Pons (tissue), 1 donor: ENCODE results near the gene MACO1.
A peak's percentile ranks its signal among the peaks of the same experiment; 100 is the strongest.

ENCODE experiments used
- DNase-seq: peaks from one replicate; pipeline ENCODE4 v3.0.0-alpha.2; 2016; ENCODE audit warnings: low spot score

MACO1 gene

DNA sequence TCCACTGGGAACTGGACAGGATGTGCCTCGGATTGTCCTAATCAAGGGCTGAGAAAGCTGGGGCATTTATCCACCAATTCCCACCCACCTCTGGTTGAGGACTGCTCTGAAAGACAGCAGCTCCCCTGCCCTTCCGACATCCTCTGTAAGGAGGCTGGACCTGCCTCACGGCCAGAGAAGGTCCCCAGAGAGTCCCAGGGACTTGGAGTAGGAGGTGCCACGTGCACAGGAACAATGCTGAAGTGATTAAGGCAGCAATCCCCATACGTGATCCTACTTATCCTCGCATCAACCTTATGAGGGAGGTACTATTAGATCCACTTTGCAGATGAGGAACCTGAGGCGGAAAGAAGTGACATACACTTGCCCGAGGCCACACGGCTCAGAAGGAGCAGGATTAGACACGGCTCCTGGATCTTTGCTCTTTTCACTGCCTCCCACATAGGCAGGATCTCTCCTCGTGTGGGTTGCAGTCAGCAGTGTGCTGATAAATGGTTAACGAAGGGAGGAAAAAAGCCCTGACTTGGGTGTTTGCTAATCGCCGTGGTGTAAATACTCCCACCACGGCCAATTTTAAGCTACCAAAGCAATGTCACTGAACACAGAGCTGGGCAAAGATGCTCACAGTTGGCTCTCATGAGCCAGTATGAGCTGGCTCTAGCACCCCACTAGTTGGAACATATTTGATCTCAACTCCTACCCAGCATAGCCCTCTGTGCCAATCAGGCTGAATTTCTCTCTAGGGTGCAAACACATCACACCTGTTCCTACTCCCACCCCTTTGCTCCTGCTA lies 94.1 kb downstream of the MACO1 start:
- no peak for DNase-seq

DNA sequence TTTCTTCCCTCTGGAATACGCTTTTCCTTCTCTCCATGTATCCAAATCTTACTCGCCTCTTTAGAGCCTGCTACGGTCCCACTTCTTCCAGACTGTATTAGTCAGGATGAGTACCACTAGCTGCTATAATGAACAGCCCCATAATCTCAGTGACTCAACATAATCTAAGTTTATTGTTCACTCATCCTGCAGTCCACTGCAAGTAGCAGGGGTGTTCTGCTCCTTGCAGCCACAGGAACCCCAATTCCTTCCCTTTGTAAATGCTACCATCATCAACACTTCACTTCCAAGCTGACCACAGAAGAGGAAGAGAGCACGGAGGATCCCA lies 94.6 kb downstream of the MACO1 start:
- DNase-seq = no peak

DNA sequence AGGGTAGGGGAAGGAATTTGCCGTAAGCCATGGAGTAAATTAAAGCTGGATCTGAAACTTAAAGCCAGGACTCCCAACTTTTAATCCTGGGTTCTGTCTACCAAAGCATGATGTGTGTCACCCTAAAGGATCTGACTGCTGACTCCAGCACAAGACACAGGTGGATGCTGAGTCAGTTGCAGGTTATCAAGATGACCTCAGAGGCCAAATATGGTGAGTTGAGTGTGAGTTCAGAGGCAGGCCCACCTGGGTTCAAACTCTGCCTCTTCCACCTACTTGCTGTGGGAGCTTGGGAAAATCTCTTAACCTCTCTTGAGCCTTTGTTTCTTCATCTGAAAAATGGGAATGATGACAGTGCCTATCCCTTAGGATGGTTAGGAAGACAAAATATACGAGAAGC lies 96.1 kb downstream of the MACO1 start:
- DNase-seq = no peak

DNA sequence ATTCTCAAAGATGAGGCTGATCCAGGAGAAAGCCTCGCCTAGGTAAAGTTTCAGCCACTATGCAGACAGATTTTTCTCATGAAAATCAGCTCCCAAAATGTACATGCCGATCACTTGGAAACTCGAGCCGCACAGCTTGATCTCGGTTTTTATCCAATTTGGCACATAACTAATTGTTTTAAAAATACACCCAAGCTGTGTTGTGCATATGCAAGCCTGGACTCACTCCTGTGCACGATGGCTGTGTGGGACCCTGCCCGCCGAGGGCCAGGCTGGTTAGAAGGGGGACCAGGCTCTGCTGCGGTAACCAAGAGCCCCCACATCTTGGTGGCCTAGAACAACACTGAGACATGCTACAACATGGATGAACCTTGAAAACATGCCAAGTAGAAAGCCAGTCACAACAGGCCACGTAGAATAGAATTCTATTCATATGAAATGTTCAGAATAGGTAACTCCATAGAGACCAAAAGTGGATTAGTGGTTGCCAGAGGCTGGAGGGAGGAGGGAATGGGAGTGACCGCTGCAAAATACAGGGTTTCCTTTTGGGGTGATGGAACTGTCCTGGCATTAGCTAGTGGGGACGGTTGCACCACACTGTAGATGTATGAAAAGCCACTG lies 96.6 kb downstream of the MACO1 start:
- no peak for DNase-seq

DNA sequence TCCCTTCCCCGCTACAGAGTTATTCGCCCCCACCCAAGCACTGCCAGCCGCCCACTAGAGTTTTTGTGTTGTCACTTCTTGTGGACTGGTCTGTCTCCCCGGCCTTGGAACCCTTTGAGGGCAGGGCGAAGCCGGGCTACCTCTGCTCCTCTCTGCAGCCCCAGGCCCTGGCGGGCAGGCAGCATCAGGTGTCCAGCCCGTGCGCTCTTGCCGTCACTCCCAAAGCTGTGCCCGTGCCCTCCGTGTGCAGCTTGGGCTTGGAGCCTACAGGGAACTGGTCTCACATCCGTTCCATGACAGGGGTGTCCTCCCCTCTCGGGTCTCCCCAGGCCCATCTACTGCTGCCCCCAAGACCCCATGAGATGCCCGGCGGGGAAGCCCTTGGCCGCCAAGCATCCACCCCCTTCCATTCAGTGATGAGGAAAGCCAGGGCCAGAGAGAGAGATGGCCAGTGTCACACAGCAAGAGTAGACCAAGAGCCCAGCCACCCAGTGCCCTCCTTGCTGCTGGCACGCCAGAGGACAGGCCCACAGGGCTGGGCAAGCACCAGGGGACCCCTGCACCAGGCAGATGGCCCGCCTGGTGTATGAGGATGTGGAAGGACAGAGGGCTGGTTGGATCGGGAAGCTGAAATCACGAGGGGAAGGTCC lies 97.4 kb downstream of the MACO1 start:
- no peak for DNase-seq

DNA sequence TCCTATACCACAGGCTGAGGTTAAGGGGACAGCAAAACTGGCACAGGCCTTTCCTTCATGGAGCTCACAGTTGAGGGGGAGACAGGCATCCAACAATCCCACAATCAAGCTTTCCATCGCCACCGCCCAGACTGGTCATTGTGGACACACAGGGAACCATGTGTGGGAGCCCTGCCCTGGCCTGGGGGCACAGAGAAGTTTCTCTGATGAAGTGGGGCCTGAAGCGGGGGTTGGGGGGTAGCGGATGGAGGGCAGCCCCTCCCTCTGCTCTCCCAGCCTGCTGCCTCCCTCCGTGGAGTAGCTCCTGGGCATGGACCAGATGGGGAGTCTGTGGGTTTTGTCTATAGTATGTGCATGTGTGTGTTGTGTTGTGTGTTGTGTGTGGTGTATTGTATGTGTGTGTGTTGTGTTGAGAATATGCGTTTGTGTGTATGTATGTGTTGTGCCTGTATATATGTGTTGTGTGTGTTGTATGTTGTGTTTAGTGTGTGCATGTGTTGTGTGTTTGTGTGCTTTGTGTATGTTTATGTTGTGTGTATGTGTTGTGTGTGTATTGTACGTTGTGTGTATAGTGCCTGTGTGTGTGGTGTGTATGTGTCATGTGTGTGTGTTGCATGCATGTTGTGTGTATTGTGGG lies 98.3 kb downstream of the MACO1 start:
- DNase-seq = no peak

DNA sequence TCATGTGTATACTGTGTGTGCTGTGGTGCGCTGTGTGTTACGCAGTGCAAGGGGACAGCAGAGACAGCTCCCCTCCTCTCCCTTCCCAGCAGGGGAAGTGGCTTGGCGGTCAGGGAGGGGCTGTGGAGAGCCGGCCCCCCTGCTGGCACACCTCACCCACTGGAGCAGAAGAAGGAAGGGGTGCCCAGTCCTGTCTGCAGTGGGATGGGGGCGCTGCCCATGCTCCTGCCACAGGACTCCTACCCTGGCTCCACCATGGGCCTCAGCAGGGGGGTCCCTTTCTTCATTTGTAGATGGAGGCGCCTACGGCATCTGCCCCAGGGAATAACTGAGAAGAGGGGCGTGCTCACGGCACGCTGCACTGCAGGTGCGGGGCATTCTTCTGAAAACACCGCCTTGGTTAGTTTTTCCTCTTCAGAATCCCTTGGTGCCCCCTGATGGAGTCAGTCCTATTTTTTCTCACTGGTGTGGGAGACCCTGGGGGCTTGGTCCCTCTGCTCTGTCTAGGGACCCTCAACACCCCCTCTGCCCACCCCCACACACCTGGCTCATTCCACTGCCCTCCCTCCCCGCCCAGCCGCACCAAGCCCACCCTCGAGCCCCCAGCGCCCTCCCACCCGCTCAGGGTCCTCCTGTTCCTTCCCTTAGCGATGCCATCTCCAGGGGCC lies 99.0 kb downstream of the MACO1 start:
- DNase-seq = no peak

DNA sequence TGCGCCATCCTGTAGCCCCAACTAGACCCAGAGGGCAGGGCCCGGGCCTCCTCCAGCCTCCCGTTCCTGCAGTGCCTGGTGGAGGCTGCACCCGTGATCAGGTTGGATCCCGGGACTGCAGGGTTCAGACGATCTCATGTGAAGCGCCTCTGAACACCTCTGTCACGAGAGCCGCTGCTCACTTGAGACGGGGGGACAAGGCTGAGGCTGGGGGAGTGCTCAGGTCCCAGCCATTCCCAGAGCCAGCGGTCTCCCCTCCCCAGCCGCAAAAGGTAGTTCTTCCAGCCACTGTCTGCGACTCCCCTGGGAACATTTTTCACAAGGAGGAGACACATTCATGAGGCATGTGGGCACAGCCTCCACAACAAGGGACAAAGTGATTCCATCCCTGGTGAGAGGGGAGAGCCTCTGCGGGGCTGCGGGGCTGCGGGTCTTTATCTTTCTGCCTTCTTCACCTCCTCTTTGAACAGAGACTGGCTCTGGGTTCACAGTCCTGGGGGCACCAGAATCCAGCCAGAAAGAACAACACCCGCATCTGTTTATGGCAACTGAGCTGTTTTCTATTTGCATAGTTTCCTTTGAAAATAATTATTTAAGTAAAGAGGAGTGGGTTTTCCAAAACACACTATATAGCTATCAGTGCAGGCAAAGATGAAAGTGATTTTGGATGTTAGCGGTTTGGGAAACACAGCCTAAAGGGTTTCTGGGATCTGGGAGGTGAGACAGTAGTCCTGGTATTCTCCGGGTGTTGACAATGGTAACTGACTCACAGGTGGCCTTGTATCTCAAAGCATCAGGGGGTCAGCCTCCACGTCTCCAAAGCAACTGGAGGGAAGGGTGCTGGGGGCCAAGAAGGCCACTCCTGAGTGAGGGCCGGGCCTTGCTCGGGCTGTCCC lies 99.7 kb downstream of the MACO1 start:
- DNase-seq = no peak

DNA sequence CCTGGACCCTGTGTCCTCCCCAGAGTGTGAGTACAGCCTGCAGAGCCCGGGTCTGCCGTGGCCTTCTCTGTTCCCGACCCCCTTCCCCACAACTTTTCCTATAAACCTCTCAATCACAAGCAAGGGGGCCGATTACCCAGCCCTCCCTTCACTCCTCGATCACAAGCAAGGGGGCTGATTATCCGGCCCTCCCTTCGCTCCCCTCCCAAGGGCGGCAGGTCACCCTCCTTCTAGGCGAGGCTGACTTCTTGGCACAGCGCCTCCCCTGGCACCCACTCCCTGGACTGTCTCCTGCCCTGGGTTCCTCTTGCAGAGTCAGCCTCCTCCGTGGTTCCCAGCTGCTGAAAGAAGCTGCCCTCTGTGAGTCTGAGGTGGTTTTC lies 100.4 kb downstream of the MACO1 start:
- no peak for DNase-seq

DNA sequence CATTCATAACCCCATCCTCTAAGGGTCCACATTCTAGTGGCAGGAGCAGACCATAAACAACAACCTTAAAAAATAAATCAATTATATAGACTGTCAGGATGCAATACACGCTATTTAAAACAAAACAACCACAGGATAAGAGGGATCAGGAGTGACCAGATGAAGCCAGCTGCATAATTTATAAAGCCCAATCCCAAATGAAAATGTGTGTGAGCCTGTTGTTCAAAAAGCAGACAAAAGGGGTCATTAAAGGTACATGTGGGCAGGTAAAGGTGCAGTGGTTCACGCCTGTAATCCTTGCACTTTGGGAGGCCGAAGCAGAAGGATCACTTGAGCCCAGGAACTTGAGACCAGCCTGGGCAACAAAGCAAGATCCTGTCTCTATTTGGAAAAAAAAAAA lies 102.3 kb downstream of the MACO1 start:
- DNase-seq = no peak

DNA sequence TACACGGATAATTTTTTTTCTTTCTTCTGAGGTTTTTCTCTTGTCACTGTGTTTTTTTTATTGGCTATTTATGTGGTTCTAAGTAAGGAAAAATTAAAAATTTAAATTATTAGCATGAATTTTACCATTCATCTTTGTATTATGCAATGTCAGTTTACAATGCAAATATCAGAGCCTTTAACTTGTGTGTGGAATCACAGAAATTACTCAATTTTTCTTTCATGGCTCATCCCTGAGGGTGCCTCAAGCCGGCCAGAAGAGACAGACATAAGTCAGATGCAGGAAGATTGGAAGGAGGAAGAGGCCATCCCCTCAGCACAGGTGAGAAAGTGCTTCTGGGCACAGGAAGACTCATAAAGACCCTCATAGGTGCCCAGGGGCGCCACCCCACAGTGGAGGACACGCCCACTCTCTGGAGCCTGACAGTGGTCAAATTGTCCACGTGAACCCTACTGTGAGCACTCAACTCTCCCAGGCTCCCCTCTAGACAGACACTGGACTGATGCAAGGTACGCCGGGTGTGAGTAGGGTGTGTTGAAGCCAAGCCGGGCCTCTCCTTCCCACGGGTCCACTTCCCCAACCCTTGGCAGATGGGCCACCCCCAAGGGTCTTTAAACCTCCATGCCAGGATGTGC lies 103.2 kb downstream of the MACO1 start:
- no peak for DNase-seq

DNA sequence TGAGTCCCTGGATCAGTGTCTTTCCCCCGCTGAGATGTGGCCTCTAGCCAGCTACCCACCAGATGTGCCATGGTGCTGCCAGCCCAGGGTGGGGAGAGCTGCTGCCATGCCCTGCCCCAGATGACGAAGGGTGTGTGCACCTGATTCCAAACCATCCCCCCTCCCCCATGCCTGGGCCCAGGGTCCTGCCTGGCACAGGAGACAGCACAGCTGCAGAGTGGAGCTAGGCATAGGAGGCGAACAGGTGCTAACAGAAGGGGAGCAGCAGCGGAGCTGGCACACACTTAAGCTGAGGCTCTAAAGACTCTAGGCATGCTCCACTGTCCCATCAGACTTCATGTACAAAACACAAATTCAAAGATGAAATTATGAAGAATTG lies 103.7 kb downstream of the MACO1 start:
- no peak for DNase-seq

DNA sequence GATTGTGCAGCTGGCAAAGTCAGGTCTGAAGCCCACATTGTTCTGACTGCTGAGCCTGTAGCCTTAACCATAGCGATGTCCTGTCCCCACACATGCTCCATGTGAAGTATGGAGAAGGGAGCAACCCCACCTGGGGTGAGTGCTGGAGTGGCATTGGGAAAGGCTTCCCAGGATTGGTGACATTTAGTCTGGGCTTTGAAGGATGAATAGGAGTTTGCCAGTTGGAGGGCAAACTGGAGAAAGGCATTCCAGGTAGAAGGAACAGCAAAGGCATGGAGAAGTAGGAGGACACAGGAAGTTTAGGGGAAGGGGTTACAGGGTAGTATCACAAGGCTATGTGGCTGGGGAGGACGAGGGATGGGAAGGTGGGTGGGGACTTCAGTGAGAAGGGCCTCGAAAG lies 105.4 kb downstream of the MACO1 start:
- no peak for DNase-seq

DNA sequence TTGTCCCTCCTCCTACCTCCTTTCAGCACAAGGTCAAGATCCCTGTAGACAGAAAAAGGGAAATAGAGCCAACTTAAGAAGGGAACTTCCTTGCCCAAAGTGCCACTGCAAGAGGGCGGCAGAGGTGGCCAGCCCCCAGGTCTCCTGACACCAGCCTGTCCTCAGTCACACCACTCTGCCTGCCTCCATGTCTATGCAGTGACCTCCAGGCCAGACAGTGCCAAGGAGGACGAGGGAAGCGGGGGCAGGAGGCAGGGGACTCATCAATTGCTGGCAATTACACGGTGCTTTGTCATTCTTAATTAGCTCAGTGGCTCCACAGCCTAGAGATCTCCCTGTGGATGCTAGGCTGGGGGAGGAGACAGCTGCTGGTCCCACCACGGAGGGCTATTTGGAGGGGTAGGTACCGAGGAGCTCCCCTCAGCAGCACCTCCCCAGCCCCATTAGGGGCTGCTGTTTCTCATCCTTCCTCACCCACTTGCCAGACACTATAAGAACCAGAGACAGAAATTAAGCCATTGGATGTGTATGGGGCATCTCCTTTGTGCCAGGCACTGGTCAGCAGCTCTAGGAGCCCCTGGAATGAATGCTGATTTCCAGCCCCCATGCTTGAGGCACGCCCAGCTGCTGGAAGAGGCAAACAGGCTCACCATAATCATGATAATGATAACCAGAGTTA lies 106.6 kb downstream of the MACO1 start:
- DNase-seq = no peak

DNA sequence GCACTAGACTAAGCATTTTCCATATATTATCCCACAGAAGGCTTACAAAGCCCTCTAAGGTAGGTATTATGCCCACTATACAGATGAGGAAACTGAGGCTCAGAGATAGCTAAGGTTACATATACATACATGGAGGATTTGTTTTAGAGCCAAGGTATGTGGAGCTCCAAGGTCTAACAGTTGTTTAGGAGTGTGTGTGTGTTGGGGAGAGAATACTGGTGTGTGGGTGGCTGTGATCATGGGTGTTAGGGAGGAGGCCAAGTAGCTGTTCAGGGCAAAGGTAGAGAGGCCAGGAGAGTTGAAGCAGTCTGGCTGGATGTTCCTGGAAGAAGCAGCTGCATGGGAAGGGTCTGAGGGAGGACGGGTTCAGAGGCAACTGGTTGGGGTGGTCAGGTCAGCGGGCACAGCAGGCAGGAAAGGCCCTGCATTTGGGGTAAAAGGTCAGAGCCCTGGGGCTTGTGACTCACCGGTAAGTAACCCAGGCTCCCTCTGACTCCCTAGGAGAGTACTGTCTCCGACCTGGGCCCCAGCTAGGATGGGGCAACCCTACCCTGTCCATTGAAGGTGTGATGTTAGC lies 107.6 kb downstream of the MACO1 start:
- no peak for DNase-seq

DNA sequence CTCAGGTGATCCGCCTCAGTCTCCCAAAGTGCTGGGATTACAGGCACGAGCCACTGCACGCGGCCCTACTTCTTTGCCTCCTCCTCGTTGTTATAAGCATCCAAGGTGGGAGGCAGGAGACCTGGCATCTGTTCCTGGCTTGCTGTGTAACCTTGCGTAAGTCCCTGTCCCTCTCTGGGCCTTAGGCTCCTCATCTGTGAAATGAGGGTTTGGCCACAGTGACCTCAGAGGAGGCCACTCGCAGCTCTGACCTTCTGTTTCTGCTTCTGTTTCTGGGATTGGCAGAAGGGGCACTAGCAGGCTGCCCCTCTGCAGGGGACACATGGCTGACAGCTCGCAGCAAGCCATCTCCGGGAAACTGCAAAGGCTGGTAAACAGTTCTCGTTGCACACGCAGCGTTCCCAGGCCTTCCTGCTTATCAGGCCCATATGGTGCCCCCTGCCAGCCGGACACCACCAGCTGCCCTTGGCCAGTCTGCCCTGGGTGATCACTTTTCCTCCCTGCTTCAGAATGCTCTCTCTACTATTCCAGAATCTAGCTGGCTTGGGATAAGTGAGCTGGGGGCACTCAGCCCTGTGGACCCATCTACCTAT lies 110.1 kb downstream of the MACO1 start:
- DNase-seq = peak; percentile 5

DNA sequence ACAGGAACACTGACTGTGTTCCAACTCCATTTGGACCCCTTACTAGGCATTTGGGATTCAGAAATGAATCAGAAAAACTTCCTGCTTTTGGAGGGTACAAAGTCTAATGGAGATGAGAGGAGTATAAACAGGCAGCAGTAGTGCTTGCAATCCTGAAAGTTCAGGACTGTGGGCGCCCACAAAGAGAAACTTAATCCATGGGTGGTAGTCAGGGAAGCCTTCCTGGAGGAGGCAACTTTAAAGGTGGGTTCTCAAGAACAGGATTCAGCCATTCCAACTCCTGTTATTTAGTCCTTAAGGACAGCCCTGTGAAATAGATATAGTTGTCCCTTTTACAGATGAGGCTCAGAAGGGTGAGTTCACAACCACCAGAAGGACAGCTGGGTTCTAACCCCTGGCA lies 110.7 kb downstream of the MACO1 start:
- DNase-seq = no peak

DNA sequence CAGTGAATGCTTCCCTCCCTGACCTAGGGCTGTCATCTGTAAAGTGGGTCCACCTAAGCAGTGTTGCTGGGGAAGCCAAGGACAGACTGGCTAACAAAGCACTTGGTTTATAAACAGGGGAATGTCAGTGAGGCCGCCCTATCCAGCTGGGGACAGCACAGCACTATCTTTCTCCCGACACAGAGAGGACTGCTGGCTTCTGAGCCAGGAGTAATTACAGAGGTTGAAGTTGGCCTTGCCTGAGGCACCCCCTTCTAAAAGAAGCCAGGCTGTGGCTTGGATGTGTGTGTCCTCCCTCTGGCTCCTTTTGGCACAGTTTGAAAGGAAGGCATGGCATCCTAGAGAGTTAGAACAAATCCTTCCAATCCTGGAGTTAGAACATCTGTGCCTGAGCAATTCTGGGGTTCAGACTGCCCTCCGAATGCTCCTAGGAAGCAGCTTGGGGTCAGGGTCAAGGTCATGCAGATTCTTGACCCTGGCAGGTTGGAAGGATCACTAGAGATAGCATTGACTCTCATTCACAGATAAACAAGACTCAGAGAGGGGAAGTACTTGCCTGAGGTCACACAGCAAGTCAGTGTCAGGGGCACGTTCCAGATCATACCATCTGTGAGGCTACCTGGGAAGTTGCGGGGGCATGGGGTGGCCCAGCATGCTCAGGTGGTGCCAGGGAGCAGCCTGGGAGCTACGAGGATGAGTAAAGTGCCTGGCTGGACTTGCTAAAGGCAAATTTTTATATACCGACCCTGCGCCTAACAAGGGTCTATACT lies 111.4 kb downstream of the MACO1 start:
- peak; percentile 45 for DNase-seq

DNA sequence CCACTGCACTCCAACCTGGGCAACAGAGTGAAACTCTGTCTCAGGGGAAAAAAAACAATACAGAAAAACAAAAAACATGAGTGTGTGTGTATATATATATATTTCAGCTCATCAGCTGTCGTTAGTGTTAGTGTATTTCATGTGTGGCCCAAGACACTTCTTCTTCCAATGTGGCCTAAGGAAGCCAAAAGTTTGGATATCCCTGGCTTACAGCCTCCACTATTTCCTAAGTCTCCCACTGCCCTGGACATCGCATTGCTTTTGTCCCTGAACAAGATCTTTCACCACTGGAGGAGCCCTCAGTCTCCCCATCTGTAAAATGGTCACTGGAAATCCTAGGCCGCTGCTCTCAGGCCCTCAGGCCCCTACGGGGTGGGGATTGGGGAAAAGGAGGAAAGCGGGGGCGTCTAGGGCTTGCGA lies 112.3 kb downstream of the MACO1 start:
- DNase-seq = no peak
